ENCODE measurements around the gene LEUTX.
"Not testable (repeated sequence)": the region's sequence is repeated elsewhere in the genome, so short reads cannot be mapped to it uniquely, and the experiment has no call there.

Gene LEUTX

DNA sequence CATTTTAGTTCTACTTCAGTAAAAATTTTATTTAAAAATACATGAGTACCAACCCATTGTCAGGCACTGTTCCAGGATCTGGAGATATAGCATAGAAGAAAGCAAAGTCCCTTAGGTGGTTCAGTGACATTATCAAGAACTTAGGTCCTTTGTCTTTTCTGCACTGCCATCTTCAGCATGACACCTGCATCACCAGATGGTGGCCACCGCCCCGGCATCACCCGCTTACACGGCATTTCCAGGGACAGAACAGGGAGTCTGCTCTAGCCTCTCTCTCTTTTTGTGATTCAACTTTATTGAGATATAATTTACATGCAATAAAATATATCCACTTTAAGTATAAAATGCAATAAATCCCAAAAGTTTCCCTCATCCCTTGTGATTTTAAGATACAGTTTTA lies 31.8 kb downstream of the LEUTX start:
- H3K4me3 ChIP-seq (ENCODE audit: control insufficient read depth, low read depth, low read length): no peak overlapping the region
- no peak for DNase-seq (ENCODE audit: low read depth)
- no peak for TF ChIP-seq CTCF (IDR thresholded peaks at IDR 0.05; ENCODE audit: control insufficient read depth, insufficient read depth, low read depth, low read length, missing control alignments)

DNA sequence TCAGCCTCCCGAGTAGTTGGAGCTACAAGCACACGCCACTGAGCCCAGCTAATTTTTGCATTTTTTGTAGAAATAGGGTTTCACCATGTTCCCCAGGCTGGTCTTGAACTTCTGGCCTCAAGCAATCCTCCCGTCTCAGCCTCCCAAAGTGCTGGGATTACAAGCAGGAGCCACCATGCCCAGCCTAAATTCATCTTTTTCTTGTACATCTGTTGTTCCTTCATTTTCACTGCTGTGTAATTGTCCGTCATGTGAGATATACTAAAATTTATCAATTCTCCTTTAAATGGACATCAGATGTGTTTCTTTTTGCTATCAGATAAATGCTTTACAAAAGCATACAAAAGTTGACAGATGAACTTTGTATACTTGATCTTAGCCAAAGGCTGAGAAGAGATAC lies 32.4 kb downstream of the LEUTX start:
- no peak for DNase-seq (ENCODE audit: low read depth)
- no peak for TF ChIP-seq CTCF (IDR thresholded peaks at IDR 0.05; ENCODE audit: control insufficient read depth, insufficient read depth, low read depth, low read length, missing control alignments)
- no peak overlapping the region for H3K4me3 ChIP-seq (ENCODE audit: control insufficient read depth, low read depth, low read length)

DNA sequence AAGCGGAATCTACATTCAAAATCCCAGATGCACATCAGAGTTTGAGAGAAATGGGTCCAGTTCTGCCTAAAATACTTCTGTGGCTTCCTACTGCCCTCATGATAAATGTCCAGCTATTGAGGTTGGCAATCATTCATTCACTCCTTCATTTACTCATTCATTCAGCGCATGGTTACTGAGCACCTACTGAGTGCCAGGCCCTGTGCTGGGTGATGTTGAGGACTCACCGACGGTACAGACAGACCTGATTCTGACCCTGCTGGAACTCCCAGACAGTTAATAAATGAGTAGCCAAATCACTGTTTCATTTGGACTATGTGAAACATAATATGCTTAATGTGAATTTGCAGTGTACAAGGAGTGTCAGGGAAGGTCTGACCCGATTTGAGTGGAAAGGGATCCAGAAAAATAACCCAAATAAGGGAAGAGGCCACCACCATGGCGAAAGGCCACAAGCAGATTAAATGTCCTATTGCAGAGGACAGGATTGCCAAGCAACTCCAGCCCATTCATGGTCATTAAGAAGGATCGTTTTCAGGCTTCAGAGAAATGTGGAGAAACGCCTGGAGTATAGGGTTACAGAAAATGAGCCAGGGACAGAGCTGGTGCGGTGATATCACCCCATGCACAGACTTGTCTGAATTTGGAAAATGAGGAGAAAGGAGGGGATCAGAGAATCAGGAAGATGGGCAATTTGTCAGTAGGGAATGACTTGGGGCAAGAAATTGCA lies 34.8 kb downstream of the LEUTX start:
- DNase-seq (ENCODE audit: low read depth): no peak
- H3K4me3 ChIP-seq (ENCODE audit: control insufficient read depth, low read depth, low read length): no peak overlapping the region
- TF ChIP-seq CTCF (IDR thresholded peaks at IDR 0.05; ENCODE audit: control insufficient read depth, insufficient read depth, low read depth, low read length, missing control alignments): no peak

GRCh38 chr19:39814111-39814510 lies 35.5 kb downstream of the LEUTX start:
- H3K4me3 ChIP-seq (ENCODE audit: control insufficient read depth, low read depth, low read length); DNase-seq (ENCODE audit: low read depth): not testable (repeated sequence)

GRCh38 chr19:39814595-39814994 lies 35.9 kb downstream of the LEUTX start:
- no peak overlapping the region for H3K4me3 ChIP-seq (ENCODE audit: control insufficient read depth, low read depth, low read length)
- DNase-seq (ENCODE audit: low read depth): no peak
- no peak for TF ChIP-seq CTCF (IDR thresholded peaks at IDR 0.05; ENCODE audit: control insufficient read depth, insufficient read depth, low read depth, low read length, missing control alignments)

GRCh38 chr19:39816287-39817048 lies 37.8 kb downstream of the LEUTX start:
- DNase-seq (ENCODE audit: low read depth): no peak
- TF ChIP-seq CTCF (IDR thresholded peaks at IDR 0.05; ENCODE audit: control insufficient read depth, insufficient read depth, low read depth, low read length, missing control alignments): no peak
- no peak overlapping the region for H3K4me3 ChIP-seq (ENCODE audit: control insufficient read depth, low read depth, low read length)

DNA sequence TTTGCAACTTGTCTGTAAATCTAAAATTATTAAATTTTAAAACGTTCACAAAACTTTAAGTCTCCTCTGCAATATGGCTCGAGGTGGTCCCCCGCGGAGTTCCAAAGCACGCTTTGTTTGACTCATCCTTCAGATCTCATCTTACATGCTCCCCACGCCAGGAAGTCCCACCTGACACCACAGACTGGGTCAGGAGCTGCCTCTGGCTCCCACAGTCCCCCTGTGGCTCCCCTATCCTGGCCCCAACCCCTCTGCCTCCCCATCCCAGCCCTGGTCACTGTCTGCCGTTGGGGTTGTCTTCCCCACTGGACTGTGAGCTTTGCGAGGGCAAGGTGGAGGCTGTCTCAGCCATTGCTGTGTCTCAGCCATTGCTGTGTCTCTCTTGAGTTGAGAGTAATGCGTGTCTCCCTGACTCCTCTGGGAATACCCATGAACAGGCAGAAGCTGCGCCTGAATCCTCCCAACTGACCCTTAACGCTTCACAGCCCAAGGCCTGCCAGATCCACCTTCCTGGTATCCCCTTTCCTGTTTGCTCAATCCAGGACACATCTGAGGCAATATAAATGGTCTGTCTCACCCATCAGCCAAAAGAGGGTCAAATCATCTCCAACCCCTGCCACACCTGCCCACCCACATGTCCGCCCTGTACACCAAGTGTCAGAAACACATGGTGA lies 39.4 kb downstream of the LEUTX start:
- DNase-seq (ENCODE audit: low read depth): no peak
- no peak for TF ChIP-seq CTCF (IDR thresholded peaks at IDR 0.05; ENCODE audit: control insufficient read depth, insufficient read depth, low read depth, low read length, missing control alignments)
- H3K4me3 ChIP-seq (ENCODE audit: control insufficient read depth, low read depth, low read length): no peak overlapping the region
